HG03521 (cell line): ENCODE measurements around the gene RPS6KA1.

Experiments
- ATAC-seq: cut with Tn5 transposase; IDR thresholded peaks from one replicate; pipeline ENCODE4 v1.9.1; 2021; ENCODE audit warnings: mild to moderate bottlenecking, moderate library complexity; ENCODE audit not compliant: unreplicated experiment

Gene RPS6KA1

GRCh38 chr1:26531651-26532131 lies 2.1 kb downstream of the RPS6KA1 start:
- ATAC-seq, result no peak

- ATAC-seq, result no peak
These were observed 4.5 kb downstream of the RPS6KA1 start for GRCh38 chr1:26533951-26534509.

DNA sequence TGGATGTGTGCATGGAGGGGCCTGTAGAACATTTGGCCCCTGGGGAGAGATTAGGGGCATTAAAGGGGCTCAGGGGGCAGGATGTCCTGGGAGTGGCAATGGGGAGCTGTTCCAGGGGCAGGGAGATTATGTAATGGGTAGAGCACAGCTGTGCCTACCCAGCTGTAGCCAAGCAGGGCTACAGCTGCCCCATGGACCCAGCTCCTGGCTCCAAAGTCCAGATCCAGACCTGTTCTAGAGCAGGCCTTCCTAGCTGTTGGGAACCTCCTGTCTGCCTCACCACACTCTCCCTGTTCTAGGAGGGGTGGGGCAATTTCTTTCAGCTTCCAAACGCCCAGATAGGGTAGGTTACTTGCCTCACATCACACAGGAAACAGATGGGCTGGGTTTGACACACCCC lies 5.6 kb downstream of the RPS6KA1 start:
- no peak for ATAC-seq

- no peak for ATAC-seq
These were observed 6.5 kb downstream of the RPS6KA1 start for GRCh38 chr1:26536081-26536480.

- no peak for ATAC-seq
These were observed 7.0 kb downstream of the RPS6KA1 start for GRCh38 chr1:26536521-26536920.

GRCh38 chr1:26537951-26538352 lies 8.4 kb downstream of the RPS6KA1 start:
- no peak for ATAC-seq

- ATAC-seq, result no peak
These were observed 9.2 kb downstream of the RPS6KA1 start for GRCh38 chr1:26538480-26539412.

- no peak for ATAC-seq
These were observed 10.2 kb downstream of the RPS6KA1 start for GRCh38 chr1:26539722-26540121.

DNA sequence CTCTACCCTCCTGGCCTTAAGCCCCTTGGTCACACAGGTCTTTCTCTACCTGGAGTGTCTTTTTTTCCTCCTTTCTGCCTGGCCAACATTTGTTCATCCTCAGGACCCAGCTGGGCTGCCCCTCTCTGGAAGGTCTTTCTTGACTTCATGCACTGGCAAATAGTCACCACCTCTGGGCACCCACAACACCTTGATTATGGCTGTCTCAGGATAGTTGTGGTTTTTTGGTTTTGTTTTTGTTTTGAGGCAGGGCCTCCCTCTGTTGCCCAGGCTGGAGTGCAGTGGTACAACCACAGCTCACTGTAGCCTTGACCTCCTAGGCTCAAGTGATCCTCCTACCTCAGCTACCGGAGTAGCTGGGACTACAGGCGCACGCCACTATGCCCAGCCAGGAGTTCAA lies 10.8 kb downstream of the RPS6KA1 start:
- no peak for ATAC-seq

DNA sequence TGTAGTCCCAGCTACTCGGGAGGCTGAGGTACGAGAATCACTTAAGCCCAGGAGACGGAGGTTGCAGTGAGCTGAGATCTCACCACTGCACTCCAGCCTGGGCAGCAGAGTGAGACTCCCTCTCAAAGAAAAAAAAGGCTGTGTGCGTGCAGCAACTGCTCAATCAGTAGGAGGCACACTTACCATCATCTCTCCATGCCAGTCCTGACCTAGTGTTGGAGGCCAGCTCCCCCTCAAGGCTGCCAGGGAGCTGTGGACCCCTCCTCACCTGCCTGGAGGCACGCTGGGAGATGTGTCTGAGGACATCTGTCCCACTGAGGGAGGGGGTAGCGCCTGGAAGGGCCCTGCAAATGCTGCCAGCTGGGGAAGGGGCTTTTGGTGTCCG lies 11.9 kb downstream of the RPS6KA1 start:
- no peak for ATAC-seq

DNA sequence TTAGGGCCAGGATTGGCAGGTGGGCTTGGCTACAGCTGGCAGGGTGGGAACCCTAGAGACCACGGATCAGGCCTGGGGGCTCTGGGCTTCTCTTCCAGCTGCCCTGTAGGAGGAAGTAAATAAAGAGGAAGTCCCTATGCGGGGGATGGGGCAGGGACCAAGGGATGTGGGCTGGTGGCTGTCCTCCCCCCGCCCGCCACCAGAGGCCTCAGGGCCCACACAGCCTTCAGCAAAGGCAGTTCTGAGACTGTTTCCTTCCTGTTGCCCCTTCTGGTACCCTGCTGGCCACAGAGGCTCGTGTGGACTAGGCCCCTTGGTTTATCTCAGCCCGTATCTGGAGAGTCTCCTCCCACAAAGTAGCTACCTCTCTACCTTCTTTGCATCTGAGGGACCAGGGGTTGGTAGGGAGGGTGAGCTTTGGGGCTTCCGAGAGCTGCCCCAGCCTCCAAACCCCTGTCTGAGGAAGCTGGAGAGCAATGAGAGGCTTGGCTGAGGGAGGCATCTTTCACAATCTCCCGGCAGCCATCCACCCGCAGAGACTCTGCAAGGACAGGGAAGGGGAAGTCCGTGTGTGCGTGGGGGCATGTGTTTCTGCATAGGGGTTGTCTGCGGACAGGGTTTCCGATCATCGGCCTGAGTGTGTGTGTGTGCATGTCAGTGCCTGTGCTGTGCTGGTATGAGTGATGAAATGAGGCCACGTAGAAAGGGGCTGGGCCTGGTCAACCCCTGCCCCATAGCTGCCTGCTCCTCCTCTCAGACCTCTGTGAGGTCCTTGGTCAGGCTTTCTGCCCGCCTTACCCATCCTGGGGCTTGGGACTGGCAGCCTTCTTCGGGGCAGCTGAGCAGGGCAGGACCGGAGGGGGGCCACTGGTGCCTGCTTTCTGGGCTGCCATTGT lies 12.5 kb downstream of the RPS6KA1 start:
- peak; percentile 50 for ATAC-seq

GRCh38 chr1:26542771-26543451 lies 13.3 kb downstream of the RPS6KA1 start:
- ATAC-seq, result no peak

DNA sequence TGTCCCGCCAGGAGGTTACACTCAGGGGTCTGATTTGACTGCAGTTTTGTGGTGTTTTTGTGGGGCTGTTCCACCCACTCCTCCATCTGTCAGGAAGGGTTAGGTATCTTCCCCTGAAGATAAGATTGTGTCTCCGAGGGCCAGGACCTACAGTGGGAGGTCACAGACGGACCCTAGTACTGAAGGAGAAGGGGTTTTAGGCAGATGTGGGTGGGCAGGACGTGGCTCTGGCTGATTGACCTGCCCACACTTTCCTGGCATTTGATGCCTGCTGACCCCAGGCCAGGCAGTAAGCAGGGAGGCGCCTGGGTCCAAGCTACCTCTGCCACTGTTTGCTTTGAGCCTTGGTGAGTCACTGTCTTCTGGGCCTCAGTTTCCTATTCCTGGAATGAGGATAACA lies 13.9 kb downstream of the RPS6KA1 start:
- ATAC-seq, result no peak

GRCh38 chr1:26544126-26544525 lies 14.6 kb downstream of the RPS6KA1 start:
- ATAC-seq, result no peak

GRCh38 chr1:26545969-26546323 lies 16.4 kb downstream of the RPS6KA1 start:
- ATAC-seq, result peak; percentile 3

DNA sequence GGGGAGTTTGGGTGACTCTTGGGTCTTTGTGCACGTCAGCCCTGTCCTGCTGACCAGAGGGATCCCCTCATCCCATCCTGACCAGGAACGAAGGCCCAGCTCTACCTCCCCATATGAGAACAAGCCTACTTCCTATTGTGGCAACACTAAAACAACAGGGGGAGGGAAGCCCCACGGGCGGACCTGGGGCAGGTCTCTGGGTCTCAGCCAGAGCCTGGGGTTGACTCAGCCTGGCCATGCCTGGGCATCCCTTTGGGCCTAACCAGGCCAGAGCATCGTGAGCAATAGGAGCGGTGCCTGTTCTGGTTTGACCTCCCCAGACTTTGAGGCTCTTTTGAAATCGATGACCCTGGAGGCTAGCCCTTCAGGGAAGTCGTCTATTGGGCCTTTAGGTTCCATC lies 16.8 kb downstream of the RPS6KA1 start:
- ATAC-seq, result no peak

- no peak for ATAC-seq
These were observed 17.3 kb downstream of the RPS6KA1 start for GRCh38 chr1:26546819-26547218.

GRCh38 chr1:26548841-26549240 lies 19.3 kb downstream of the RPS6KA1 start:
- no peak for ATAC-seq

- ATAC-seq, result no peak
These were observed 21.4 kb downstream of the RPS6KA1 start for GRCh38 chr1:26550946-26551345.

DNA sequence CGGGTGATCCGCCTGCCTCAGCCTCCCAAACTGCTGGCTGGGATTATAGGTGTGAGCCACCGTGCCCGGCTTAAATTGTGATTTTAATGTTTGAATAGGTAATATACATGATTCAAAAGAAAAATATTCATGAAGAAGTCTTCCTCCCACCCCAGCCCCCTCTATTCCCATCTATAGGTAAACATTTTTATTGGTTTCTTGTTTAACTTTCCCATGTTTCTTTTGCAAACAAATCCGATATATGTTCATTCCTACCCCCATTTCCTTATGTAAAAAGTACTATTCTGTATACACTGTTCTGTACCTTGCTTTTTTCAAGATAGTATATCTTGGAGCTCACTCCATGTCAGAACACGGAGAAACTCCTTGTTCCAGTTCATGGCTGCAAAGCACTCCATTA lies 23.2 kb downstream of the RPS6KA1 start:
- no peak for ATAC-seq
